Measurements from ENCODE around the gene MMADHC. TPM values are rescaled to one million over a fixed set of nuclear protein-coding genes. Genes with fewer than 3 reads are reported as not detected.

Gene MMADHC
- total and polyA plus RNA-seq, 2 of the 13 experiments (the other 11 are each of a cell fraction or from before 2014, with no cell fraction given) = 90.2 to 210 TPM

GRCh38 chr2:149587220-149587949 is at the start of gene MMADHC (continued):
- TF ChIP-seq FOXK2 (IDR thresholded peaks at IDR 0.05) (no peak), ZNF296 (CRISPR knock-in tag; conservative IDR thresholded peaks at IDR 0.05) (no peak), PHF21A (CRISPR knock-in tag; IDR thresholded peaks at IDR 0.05) (peak; percentile 70), KDM1A (CRISPR knock-in tag; IDR thresholded peaks at IDR 0.05) (no peak), RCOR2 (CRISPR knock-in tag; IDR thresholded peaks at IDR 0.05) (peak; percentile 6; the same call in 1 of the 2 replicates), ZNF761 (CRISPR knock-in tag; conservative IDR thresholded peaks at IDR 0.05) (peak; percentile 93), CREB1 (IDR thresholded peaks at IDR 0.05) (peak; percentile 86), CREB1 (CRISPR knock-in tag; IDR thresholded peaks at IDR 0.05) (peak; percentile 89), ZNF335 (CRISPR knock-in tag; IDR thresholded peaks at IDR 0.05) (peak; percentile 78), FOSL2 (CRISPR knock-in tag; IDR thresholded peaks at IDR 0.05) (peak; percentile 62), RELA (CRISPR knock-in tag; IDR thresholded peaks at IDR 0.05) (no peak), RBM22 (optimal IDR thresholded peaks at IDR 0.05; ENCODE audit: low read length) (no peak)
- TF ChIP-seq, protein P1, sequence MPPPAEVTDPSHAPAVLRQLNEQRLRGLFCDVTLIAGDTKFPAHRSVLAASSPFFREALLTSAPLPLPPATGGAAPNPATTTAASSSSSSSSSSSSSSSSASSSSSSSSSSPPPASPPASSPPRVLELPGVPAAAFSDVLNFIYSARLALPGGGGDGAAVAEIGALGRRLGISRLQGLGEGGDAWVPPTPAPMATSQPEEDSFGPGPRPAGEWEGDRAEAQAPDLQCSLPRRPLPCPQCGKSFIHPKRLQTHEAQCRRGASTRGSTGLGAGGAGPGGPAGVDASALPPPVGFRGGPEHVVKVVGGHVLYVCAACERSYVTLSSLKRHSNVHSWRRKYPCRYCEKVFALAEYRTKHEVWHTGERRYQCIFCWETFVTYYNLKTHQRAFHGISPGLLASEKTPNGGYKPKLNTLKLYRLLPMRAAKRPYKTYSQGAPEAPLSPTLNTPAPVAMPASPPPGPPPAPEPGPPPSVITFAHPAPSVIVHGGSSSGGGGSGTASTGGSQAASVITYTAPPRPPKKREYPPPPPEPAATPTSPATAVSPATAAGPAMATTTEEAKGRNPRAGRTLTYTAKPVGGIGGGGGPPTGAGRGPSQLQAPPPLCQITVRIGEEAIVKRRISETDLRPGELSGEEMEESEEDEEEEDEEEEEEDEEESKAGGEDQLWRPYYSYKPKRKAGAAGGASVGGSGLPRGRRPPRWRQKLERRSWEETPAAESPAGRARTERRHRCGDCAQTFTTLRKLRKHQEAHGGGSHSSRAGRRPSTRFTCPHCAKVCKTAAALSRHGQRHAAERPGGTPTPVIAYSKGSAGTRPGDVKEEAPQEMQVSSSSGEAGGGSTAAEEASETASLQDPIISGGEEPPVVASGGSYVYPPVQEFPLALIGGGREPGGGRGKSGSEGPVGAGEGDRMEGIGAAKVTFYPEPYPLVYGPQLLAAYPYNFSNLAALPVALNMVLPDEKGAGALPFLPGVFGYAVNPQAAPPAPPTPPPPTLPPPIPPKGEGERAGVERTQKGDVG (CRISPR knock-in tag; IDR thresholded peaks at IDR 0.05; ENCODE audit: borderline replicate concordance) = peak; percentile 98
- TF ChIP-seq, protein P2, sequence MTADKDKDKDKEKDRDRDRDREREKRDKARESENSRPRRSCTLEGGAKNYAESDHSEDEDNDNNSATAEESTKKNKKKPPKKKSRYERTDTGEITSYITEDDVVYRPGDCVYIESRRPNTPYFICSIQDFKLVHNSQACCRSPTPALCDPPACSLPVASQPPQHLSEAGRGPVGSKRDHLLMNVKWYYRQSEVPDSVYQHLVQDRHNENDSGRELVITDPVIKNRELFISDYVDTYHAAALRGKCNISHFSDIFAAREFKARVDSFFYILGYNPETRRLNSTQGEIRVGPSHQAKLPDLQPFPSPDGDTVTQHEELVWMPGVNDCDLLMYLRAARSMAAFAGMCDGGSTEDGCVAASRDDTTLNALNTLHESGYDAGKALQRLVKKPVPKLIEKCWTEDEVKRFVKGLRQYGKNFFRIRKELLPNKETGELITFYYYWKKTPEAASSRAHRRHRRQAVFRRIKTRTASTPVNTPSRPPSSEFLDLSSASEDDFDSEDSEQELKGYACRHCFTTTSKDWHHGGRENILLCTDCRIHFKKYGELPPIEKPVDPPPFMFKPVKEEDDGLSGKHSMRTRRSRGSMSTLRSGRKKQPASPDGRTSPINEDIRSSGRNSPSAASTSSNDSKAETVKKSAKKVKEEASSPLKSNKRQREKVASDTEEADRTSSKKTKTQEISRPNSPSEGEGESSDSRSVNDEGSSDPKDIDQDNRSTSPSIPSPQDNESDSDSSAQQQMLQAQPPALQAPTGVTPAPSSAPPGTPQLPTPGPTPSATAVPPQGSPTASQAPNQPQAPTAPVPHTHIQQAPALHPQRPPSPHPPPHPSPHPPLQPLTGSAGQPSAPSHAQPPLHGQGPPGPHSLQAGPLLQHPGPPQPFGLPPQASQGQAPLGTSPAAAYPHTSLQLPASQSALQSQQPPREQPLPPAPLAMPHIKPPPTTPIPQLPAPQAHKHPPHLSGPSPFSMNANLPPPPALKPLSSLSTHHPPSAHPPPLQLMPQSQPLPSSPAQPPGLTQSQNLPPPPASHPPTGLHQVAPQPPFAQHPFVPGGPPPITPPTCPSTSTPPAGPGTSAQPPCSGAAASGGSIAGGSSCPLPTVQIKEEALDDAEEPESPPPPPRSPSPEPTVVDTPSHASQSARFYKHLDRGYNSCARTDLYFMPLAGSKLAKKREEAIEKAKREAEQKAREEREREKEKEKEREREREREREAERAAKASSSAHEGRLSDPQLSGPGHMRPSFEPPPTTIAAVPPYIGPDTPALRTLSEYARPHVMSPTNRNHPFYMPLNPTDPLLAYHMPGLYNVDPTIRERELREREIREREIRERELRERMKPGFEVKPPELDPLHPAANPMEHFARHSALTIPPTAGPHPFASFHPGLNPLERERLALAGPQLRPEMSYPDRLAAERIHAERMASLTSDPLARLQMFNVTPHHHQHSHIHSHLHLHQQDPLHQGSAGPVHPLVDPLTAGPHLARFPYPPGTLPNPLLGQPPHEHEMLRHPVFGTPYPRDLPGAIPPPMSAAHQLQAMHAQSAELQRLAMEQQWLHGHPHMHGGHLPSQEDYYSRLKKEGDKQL (CRISPR knock-in tag; IDR thresholded peaks at IDR 0.05; ENCODE audit: low read depth) = peak; percentile 40; the same call in 1 of the 2 replicates
- TF ChIP-seq, protein P3, sequence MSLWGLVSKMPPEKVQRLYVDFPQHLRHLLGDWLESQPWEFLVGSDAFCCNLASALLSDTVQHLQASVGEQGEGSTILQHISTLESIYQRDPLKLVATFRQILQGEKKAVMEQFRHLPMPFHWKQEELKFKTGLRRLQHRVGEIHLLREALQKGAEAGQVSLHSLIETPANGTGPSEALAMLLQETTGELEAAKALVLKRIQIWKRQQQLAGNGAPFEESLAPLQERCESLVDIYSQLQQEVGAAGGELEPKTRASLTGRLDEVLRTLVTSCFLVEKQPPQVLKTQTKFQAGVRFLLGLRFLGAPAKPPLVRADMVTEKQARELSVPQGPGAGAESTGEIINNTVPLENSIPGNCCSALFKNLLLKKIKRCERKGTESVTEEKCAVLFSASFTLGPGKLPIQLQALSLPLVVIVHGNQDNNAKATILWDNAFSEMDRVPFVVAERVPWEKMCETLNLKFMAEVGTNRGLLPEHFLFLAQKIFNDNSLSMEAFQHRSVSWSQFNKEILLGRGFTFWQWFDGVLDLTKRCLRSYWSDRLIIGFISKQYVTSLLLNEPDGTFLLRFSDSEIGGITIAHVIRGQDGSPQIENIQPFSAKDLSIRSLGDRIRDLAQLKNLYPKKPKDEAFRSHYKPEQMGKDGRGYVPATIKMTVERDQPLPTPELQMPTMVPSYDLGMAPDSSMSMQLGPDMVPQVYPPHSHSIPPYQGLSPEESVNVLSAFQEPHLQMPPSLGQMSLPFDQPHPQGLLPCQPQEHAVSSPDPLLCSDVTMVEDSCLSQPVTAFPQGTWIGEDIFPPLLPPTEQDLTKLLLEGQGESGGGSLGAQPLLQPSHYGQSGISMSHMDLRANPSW (CRISPR knock-in tag; IDR thresholded peaks at IDR 0.05; ENCODE audit: borderline replicate concordance) = peak; percentile 74; the same call in 1 of the 2 replicates

Data from HepG2 (cell line).